HUES64 (cell line): ENCODE measurements around the gene TNPO1.
A peak's percentile ranks its signal among the peaks of the same experiment; 100 is the strongest.

Source experiments
- H3K27ac ChIP-seq: 2 replicates; pipeline ENCODE4 v1.7.0; 2013; ENCODE audit warnings: low read depth, low read length, inconsistent platforms
- H3K27me3 ChIP-seq: 2 replicates; pipeline ENCODE4 v1.6.1; 2013; ENCODE audit warnings: mild to moderate bottlenecking, low read length; ENCODE audit not compliant: insufficient read depth
- H3K36me3 ChIP-seq: 2 replicates; pipeline ENCODE4 v1.6.1; 2013; ENCODE audit warnings: mild to moderate bottlenecking, low read length; ENCODE audit not compliant: insufficient read depth
- H3K4me1 ChIP-seq: 2 replicates; pipeline ENCODE4 v1.6.1; 2013; ENCODE audit warnings: mild to moderate bottlenecking, low read length, moderate library complexity; ENCODE audit not compliant: insufficient read depth
- H3K4me3 ChIP-seq: 2 replicates; pipeline ENCODE4 v1.5.1; 2013; ENCODE audit warnings: mild to moderate bottlenecking, low read length, moderate library complexity
- H3K9ac ChIP-seq: 2 replicates; pipeline ENCODE4 v1.6.1; 2013; ENCODE audit warnings: mild to moderate bottlenecking, low read depth, low read length
- H3K9me3 ChIP-seq: 2 replicates; pipeline ENCODE4 v1.6.1; 2013; ENCODE audit warnings: low read depth, low read length; ENCODE audit not compliant: insufficient read depth
- WGBS: fragments of 150-250, 120-280 bp; methylation state at CpG from one replicate; pipeline ENCODE4 v1.1.7; 2013; ENCODE audit warnings: missing lambda C conversion rate; 5-methylcytosine and 5-hydroxymethylcytosine counted together

TNPO1 gene

DNA sequence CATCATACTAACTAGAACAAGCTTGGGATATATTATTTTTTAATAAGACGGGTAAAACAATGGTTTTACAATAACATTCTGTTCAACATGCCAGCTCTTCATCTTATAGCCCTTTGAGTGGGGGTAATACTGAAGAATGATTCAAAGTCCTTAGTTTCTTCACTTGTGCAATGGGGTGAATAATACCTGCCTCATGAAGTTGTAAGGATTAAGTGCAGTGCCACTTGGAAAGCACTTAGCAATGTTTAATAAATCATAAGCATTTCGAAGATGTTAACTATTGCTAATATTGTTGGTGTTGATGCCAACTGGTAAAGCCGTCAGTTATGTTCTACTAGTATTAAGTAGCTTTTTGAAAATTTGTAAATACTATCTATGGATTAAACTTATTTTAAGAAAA is 38.0 kb downstream of the TNPO1 start:
- peaks cover 25% of the 10 kb centered on the region for H3K4me1 ChIP-seq
- peaks cover 95% of the 10 kb centered on the region for H3K36me3 ChIP-seq
- no peaks in the 10 kb centered on the region for H3K27me3 ChIP-seq
- no peaks in the 10 kb centered on the region for H3K9me3 ChIP-seq
- H3K9ac ChIP-seq = no peak overlapping the region
- 100% methylated on average over 1 of the region's 3 CpGs for WGBS
- no peak overlapping the region for H3K27ac ChIP-seq
- H3K4me3 ChIP-seq = no peak overlapping the region

DNA sequence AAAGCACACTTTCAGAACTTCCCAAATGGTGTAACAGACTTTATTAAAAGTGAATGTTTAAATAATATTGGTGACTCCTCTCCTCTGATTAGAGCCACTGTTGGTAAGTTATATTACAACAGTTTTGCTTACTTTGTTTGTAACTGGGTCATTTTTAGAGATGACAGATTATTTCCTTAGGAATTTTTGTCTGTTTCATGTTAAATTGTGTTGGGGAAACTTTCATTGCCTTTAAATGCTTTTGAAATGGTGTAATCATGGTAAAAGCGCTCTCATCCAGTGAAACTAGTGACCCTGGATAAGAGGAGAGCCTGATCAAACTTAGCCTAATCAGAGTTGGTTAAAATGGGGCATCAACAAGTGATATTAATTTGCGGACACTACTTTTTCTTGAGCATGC is 39.4 kb downstream of the TNPO1 start:
- Histone ChIP-seq H3K4me1 (peaks cover 11% of the 10 kb centered on the region), H3K4me3 (no peak overlapping the region), H3K9me3 (no peaks in the 10 kb centered on the region), H3K9ac (no peak overlapping the region), H3K36me3 (peaks cover 98% of the 10 kb centered on the region), H3K27me3 (no peaks in the 10 kb centered on the region), H3K27ac (no peak overlapping the region)
- WGBS = 99% methylated on average over 2 of the region's 2 CpGs

DNA sequence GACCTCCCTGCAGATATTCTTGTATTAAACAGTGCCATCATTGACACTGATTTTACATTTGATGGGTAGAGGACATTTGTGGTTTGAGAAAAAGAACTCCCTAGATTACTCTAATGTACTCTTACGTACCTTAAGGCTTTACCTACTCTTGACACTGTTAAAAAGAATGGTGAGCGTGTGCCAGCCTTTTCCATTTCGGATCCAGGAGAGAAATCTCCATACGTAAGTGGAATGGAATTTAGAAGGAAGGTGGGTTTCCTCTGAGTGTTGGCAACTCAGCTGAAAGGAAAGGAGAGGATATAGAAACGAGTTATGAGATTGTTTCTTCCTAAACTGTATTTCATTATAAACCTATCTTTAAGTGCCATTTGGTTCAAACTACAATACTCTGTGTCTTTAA is 40.9 kb downstream of the TNPO1 start:
- H3K4me3 ChIP-seq = no peak overlapping the region
- no peak overlapping the region for H3K27ac ChIP-seq
- H3K27me3 ChIP-seq = no peaks in the 10 kb centered on the region
- no peak overlapping the region for H3K9ac ChIP-seq
- no peaks in the 10 kb centered on the region for H3K9me3 ChIP-seq
- no peaks in the 10 kb centered on the region for H3K4me1 ChIP-seq
- 94% methylated on average over 4 of the region's 5 CpGs for WGBS
- H3K36me3 ChIP-seq = peaks cover 97% of the 10 kb centered on the region

DNA sequence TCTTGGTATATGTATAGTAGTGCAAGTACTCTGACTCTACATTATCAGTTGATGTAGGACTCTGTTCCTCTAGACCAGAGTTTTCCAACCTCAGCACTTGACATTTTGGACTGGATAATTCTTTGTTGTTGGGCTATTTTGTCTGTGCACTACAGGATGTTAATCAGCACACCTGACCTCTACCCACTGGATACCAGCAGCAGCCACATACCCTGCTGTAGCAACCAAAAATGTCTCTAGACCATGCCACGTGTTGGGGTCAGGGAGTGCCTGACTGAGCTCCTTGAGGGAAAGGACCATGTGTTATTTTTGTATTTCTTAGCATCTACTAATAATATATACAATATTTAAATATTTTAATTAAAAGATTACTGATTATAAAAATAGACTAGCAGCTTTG is 42.7 kb downstream of the TNPO1 start:
- Histone ChIP-seq H3K36me3 (peaks cover 97% of the 10 kb centered on the region), H3K9ac (no peak overlapping the region), H3K9me3 (no peaks in the 10 kb centered on the region), H3K4me3 (no peak overlapping the region), H3K4me1 (no peaks in the 10 kb centered on the region), H3K27me3 (no peaks in the 10 kb centered on the region), H3K27ac (no peak overlapping the region)
- WGBS = 100% methylated on average over 1 of the region's 1 CpG

DNA sequence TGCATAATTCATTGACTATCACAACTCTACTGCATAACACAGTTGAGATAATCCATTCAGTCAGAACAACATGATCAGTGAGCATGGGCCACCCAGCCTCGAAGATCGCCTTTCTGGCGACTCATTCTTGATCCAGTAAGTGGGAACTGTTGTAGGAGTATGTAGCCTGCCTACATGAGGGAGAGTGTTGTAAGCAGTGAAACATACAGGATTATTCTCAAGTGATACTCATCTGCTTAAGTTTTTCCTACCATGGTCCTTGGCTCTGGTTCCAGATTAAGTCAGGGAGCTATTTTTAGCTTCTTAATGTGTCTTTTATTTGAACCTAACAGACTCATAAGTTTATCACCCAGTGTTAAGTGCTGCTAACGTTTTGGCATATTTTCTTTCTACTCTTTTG is 44.0 kb downstream of the TNPO1 start:
- WGBS = 95% methylated on average over 3 of the region's 4 CpGs
- Histone ChIP-seq H3K9me3 (no peaks in the 10 kb centered on the region), H3K36me3 (peaks cover 95% of the 10 kb centered on the region)

DNA sequence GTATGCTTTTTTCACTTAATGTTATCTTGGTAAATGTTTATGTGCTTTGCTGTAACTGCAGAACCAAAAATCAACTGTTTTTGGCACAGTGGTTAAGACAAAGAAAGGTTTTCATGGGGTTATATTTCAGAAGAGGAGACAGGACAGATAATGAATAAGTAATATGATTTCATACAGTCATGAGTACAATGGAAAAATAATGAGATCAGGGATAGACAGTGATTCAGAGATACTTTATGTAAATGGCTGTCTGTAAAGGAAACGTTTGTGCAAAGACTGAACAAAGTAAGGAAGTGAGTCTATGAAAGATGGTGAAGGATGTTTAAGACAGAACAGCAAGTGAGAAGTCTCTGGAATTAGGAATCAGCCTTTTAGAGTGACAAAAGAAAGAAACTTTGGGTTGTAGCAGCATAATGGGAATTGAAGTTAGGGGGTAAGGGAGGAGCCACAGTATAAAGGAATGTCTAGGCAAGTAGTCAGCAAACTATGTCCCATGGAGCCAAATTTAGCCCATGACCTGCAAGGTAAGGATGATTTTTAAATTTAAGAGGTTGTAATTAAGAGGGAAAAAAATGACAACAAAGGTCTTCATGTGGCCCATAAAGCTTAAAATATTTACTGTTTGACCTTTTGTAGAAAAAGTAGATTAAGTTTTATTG is 55.0 kb downstream of the TNPO1 start:
- Histone ChIP-seq H3K4me3 (no peak overlapping the region), H3K9me3 (no peaks in the 10 kb centered on the region), H3K27me3 (no peaks in the 10 kb centered on the region), H3K27ac (no peak overlapping the region), H3K4me1 (peaks cover 2% of the 10 kb centered on the region; the same call in 1 of the 2 replicates), H3K9ac (no peak overlapping the region), H3K36me3 (peaks cover 94% of the 10 kb centered on the region)
- WGBS = 85% methylated on average over 1 of the region's 1 CpG

More for the DNA sequence above, 44.0 kb downstream of the TNPO1 start:
- H3K4me1 ChIP-seq = no peaks in the 10 kb centered on the region
- no peaks in the 10 kb centered on the region for H3K27me3 ChIP-seq
- no peak overlapping the region for H3K4me3 ChIP-seq
- no peak overlapping the region for H3K9ac ChIP-seq
- H3K27ac ChIP-seq = peak overlapping the region; percentile 35; the same call in 1 of the 2 replicates

DNA sequence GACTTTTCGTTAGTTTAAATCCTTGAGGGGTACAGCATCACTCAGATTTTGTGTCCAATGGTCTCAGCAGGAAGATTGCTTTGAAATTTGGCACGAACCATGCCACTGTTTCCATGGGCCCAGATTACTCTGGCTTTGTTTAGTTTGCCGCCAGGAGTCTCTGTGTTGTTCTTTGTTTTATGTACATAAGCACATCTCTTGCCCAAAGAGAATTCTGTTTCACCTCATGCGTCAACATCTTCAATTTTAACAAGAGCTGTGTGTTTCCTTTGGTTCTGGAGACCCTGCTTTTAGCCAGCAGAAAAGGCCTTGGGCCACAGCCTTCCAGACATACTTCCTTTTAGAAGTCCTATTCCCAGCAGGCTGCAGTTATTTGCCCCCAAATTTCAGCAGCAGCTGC is 62.4 kb downstream of the TNPO1 start:
- Histone ChIP-seq H3K4me3 (no peak overlapping the region), H3K27me3 (no peaks in the 10 kb centered on the region), H3K36me3 (peaks cover 98% of the 10 kb centered on the region), H3K9ac (no peak overlapping the region), H3K9me3 (no peaks in the 10 kb centered on the region), H3K4me1 (no peaks in the 10 kb centered on the region), H3K27ac (no peak overlapping the region)
- 97% methylated on average over 4 of the region's 4 CpGs for WGBS

DNA sequence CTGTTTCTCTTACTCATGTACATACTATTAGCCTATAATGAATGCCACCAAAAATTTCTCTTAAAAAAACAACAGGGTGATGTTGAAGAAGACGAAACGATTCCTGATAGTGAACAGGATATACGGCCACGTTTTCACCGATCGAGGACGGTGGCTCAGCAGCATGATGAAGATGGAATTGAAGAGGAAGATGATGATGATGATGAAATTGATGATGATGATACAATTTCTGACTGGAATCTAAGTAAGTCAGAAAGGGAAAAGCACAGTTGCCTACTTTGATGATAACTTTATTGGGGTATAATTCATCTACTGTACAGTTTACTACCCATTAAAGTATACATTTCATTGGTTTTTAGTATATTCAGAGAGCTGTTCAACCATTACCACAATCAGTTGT is 66.5 kb downstream of the TNPO1 start:
- peaks cover 99% of the 10 kb centered on the region for H3K36me3 ChIP-seq
- no peaks in the 10 kb centered on the region for H3K27me3 ChIP-seq
- H3K9ac ChIP-seq = no peak overlapping the region
- no peaks in the 10 kb centered on the region for H3K9me3 ChIP-seq
- H3K27ac ChIP-seq = no peak overlapping the region
- 97% methylated on average over 7 of the region's 7 CpGs for WGBS
- H3K4me1 ChIP-seq = no peaks in the 10 kb centered on the region
- no peak overlapping the region for H3K4me3 ChIP-seq

DNA sequence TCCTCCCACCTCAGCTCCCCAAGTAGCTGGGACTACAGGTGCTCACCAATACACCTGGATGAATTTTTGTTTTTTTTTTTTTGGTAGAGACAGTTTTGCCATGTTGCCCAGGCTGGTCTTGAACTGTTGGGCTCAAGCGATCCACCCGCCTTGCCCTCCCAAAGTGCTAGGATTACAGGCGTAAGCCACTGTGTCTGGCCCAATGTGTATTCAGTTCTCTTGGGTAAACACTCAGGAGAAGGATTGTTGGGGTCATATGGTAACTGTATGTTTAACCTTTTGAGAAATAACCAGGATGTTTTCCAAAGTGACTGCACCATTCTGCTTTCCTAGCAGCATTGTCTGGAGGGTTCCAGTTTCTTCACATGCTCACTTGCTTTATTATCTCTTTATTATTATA is 67.4 kb downstream of the TNPO1 start:
- H3K27ac ChIP-seq = no peak overlapping the region
- WGBS = 90% methylated on average over 3 of the region's 3 CpGs
- no peak overlapping the region for H3K4me3 ChIP-seq
- H3K4me1 ChIP-seq = no peaks in the 10 kb centered on the region
- H3K9ac ChIP-seq = no peak overlapping the region
- H3K36me3 ChIP-seq = peaks cover 99% of the 10 kb centered on the region
- H3K27me3 ChIP-seq = no peaks in the 10 kb centered on the region
- H3K9me3 ChIP-seq = no peaks in the 10 kb centered on the region

DNA sequence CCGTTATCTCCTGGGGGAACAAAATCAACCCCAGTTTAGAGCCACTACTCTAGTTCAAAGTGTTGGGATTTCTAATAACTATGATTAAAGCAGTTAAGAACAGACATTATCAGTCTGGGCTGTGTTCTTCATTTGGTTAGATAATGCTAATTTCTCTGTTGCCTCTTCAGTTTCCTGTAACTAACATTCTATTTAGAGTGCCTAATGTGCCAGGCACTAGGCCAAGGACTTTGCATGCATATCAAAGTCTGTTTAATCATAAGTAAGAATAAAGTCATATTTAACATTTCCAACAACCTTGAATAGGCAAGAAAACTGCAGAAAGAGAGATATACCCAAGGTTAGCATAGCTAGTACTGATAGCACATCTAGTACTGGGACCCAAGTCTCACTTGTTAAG is 68.4 kb downstream of the TNPO1 start:
- no peaks in the 10 kb centered on the region for H3K9me3 ChIP-seq
- no peak overlapping the region for H3K4me3 ChIP-seq
- H3K27ac ChIP-seq = no peak overlapping the region
- no peaks in the 10 kb centered on the region for H3K27me3 ChIP-seq
- peaks cover 99% of the 10 kb centered on the region for H3K36me3 ChIP-seq
- H3K9ac ChIP-seq = no peak overlapping the region
- WGBS = 93% methylated on average over 1 of the region's 1 CpG
- H3K4me1 ChIP-seq = no peaks in the 10 kb centered on the region

DNA sequence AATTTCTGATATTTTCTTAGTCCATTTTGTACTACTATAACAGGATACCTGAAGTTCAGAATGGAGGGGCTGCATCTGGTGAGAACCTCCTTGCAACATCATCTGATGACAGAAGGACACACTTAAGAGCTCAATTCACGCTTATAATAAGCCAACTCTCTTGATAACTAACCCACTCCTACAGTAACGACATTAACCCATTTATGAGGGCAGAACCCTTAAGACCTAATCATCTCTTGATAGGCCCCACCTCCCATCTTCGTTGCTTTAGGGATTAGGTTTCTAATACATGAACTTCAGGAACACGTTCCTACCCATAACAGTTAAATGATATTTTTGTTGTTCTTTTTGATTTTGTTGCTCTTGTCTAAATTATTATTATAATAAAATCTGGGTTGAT is 69.4 kb downstream of the TNPO1 start:
- no peak overlapping the region for H3K4me3 ChIP-seq
- no peaks in the 10 kb centered on the region for H3K9me3 ChIP-seq
- H3K36me3 ChIP-seq = peaks cover 100% of the 10 kb centered on the region
- H3K27ac ChIP-seq = no peak overlapping the region
- no peaks in the 10 kb centered on the region for H3K27me3 ChIP-seq
- H3K9ac ChIP-seq = no peak overlapping the region
- no peaks in the 10 kb centered on the region for H3K4me1 ChIP-seq
- WGBS = 96% methylated on average over 3 of the region's 4 CpGs

DNA sequence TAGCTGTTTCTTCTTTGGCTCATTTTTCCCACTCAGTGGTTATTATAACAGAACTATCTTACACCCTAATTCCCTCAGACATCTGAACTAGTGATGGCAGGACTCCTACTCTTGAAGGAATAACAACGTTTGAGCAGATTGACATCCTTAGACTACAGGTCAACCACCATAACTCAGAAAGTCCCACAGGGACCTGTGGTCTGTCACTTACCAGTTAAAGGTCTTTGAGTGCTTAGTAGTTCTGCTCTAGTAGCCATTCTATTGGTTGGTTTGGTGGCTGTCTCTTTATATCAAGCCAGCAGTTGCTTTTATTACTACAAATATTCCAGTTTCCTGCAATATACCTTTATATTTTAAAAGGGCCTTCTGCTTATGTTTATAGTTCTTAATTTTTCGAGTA is 72.1 kb downstream of the TNPO1 start:
- no peak overlapping the region for H3K27ac ChIP-seq
- no peak overlapping the region for H3K9ac ChIP-seq
- H3K4me3 ChIP-seq = no peak overlapping the region
- H3K36me3 ChIP-seq = peaks cover 99% of the 10 kb centered on the region
- no peaks in the 10 kb centered on the region for H3K9me3 ChIP-seq
- H3K27me3 ChIP-seq = no peaks in the 10 kb centered on the region
- H3K4me1 ChIP-seq = no peaks in the 10 kb centered on the region
- 95% methylated on average over 2 of the region's 2 CpGs for WGBS
